Measurements from ENCODE around the gene PPOX.

DNA sequence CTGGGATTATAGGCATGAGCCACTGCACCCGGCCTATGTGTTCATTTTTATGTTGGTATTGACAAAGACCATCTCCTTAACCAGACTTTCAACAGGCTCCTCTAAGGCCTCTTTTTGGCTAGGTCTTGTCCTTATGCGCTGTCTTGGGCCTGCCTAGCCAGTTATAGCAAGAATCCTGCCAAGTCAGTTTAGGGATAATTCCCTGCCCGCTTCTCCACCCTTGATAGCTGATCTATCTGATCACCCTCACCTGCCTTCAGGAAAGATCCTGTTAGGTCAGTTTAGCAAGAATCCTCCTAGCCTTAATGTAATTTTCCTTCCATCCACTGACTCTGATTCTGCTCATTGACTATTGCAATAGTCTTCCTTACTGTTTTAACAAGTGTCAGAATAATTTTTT, 13.5 kb downstream of the PPOX start:
- TF ChIP-seq, protein P1, sequence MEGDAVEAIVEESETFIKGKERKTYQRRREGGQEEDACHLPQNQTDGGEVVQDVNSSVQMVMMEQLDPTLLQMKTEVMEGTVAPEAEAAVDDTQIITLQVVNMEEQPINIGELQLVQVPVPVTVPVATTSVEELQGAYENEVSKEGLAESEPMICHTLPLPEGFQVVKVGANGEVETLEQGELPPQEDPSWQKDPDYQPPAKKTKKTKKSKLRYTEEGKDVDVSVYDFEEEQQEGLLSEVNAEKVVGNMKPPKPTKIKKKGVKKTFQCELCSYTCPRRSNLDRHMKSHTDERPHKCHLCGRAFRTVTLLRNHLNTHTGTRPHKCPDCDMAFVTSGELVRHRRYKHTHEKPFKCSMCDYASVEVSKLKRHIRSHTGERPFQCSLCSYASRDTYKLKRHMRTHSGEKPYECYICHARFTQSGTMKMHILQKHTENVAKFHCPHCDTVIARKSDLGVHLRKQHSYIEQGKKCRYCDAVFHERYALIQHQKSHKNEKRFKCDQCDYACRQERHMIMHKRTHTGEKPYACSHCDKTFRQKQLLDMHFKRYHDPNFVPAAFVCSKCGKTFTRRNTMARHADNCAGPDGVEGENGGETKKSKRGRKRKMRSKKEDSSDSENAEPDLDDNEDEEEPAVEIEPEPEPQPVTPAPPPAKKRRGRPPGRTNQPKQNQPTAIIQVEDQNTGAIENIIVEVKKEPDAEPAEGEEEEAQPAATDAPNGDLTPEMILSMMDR (IDR thresholded peaks at IDR 0.05; ENCODE audit: insufficient read depth, low read depth, low read length): no peak
- no peak for TF ChIP-seq EZH2 (IDR thresholded peaks at IDR 0.05; ENCODE audit: insufficient read depth, low read length)

Measured in astrocyte (in vitro differentiated cells and primary cell).